ENCODE results near the gene PTPRM.

PTPRM gene

GRCh38 chr18:7890075-7890474 is 323.0 kb downstream of the PTPRM start:
- H3K36me3 ChIP-seq (ENCODE audit: insufficient read depth, low read length), result no peaks in the 10 kb centered on the region
- H3K9me3 ChIP-seq (ENCODE audit: insufficient read depth, low read depth, low read length), result no peaks in the 10 kb centered on the region
- H3K9ac ChIP-seq (ENCODE audit: low read depth, low read length, poor library complexity, severe bottlenecking), result no peak overlapping the region
- H3K4me3 ChIP-seq (ENCODE audit: low read length, poor library complexity, severe bottlenecking), result no peak overlapping the region
- no peaks in the 10 kb centered on the region for H3K79me2 ChIP-seq (ENCODE audit: insufficient read depth, low read length)
- TF ChIP-seq CTCF (conservative IDR thresholded peaks at IDR 0.05; ENCODE audit: low read length) (no peak), EZH2phosphoT487 (IDR thresholded peaks at IDR 0.05; ENCODE audit: borderline replicate concordance) (no peak)
- no peaks in the 10 kb centered on the region for H3K27me3 ChIP-seq (ENCODE audit: insufficient read depth, low read length, poor library complexity, severe bottlenecking)
- no peaks in the 10 kb centered on the region for H3K4me1 ChIP-seq (ENCODE audit: insufficient read depth, low read length, poor library complexity, severe bottlenecking)
- no peaks in the 10 kb centered on the region for H3K9me2 ChIP-seq (replicated peaks; ENCODE audit: low read depth, low read length)
- H4K20me1 ChIP-seq (ENCODE audit: insufficient read depth, low read length, poor library complexity, severe bottlenecking), result no peaks in the 10 kb centered on the region
- H2AFZ ChIP-seq (ENCODE audit: low read length), result no peak overlapping the region
- no peaks in the 10 kb centered on the region for H3F3A ChIP-seq (ENCODE audit: low read depth)
- no peak overlapping the region for H3K4me2 ChIP-seq (ENCODE audit: low read depth, low read length, poor library complexity, severe bottlenecking)

GRCh38 chr18:7892556-7892955 is 325.4 kb downstream of the PTPRM start:
- Histone ChIP-seq H3K9ac (ENCODE audit: low read depth, low read length, poor library complexity, severe bottlenecking) (no peak overlapping the region), H3K4me2 (ENCODE audit: low read depth, low read length, poor library complexity, severe bottlenecking) (no peak overlapping the region), H3K4me1 (ENCODE audit: insufficient read depth, low read length, poor library complexity, severe bottlenecking) (no peaks in the 10 kb centered on the region), H3K4me3 (ENCODE audit: low read length, poor library complexity, severe bottlenecking) (no peak overlapping the region), H3K9me3 (ENCODE audit: insufficient read depth, low read depth, low read length) (no peaks in the 10 kb centered on the region), H3K36me3 (ENCODE audit: insufficient read depth, low read length) (no peaks in the 10 kb centered on the region), H3K79me2 (ENCODE audit: insufficient read depth, low read length) (no peaks in the 10 kb centered on the region), H3K27me3 (ENCODE audit: insufficient read depth, low read length, poor library complexity, severe bottlenecking) (no peaks in the 10 kb centered on the region), H3K9me2 (replicated peaks; ENCODE audit: low read depth, low read length) (no peaks in the 10 kb centered on the region), H3F3A (ENCODE audit: low read depth) (no peaks in the 10 kb centered on the region), H2AFZ (ENCODE audit: low read length) (no peak overlapping the region), H4K20me1 (ENCODE audit: insufficient read depth, low read length, poor library complexity, severe bottlenecking) (no peaks in the 10 kb centered on the region)
- TF ChIP-seq EZH2phosphoT487 (IDR thresholded peaks at IDR 0.05; ENCODE audit: borderline replicate concordance), result no peak
- TF ChIP-seq CTCF (conservative IDR thresholded peaks at IDR 0.05; ENCODE audit: low read length), result no peak

- Histone ChIP-seq H3K79me2 (ENCODE audit: insufficient read depth, low read length) (no peaks in the 10 kb centered on the region), H3K9ac (ENCODE audit: low read depth, low read length, poor library complexity, severe bottlenecking) (no peak overlapping the region), H3F3A (ENCODE audit: low read depth) (no peaks in the 10 kb centered on the region), H2AFZ (ENCODE audit: low read length) (no peak overlapping the region), H3K4me2 (ENCODE audit: low read depth, low read length, poor library complexity, severe bottlenecking) (no peak overlapping the region), H3K4me3 (ENCODE audit: low read length, poor library complexity, severe bottlenecking) (no peak overlapping the region), H3K4me1 (ENCODE audit: insufficient read depth, low read length, poor library complexity, severe bottlenecking) (no peaks in the 10 kb centered on the region), H3K36me3 (ENCODE audit: insufficient read depth, low read length) (no peaks in the 10 kb centered on the region), H3K9me3 (ENCODE audit: insufficient read depth, low read depth, low read length) (no peaks in the 10 kb centered on the region), H3K27me3 (ENCODE audit: insufficient read depth, low read length, poor library complexity, severe bottlenecking) (no peaks in the 10 kb centered on the region), H4K20me1 (ENCODE audit: insufficient read depth, low read length, poor library complexity, severe bottlenecking) (no peaks in the 10 kb centered on the region), H3K9me2 (replicated peaks; ENCODE audit: low read depth, low read length) (no peaks in the 10 kb centered on the region)
- TF ChIP-seq CTCF (conservative IDR thresholded peaks at IDR 0.05; ENCODE audit: low read length) (no peak), EZH2phosphoT487 (IDR thresholded peaks at IDR 0.05; ENCODE audit: borderline replicate concordance) (no peak)
Measured at GRCh38 chr18:7894592-7894991, 327.5 kb downstream of the PTPRM start.

Measured in Loucy (cell line).